Vagina (tissue), 2 donors: ENCODE data around the gene ADCY7. TPM values are rescaled to one million over a fixed set of nuclear protein-coding genes. Genes with fewer than 3 reads are reported as not detected.

Experiments used
- DNase-seq, 2 donors: peaks; one replicate each; pipeline ENCODE4 v3.0.0-alpha.2; 2017; ENCODE audit errors: extremely low spot score in 2 of 2
- H3K27ac ChIP-seq: fragments of 200-600 bp; sonication (generic); one replicate; pipeline ENCODE4 v1.5.1; 2019
- H3K27me3 ChIP-seq: fragments of 200-600 bp; sonication (generic); one replicate; pipeline ENCODE4 v1.5.1; 2019
- H3K36me3 ChIP-seq, 2 donors: fragments of 200-600 bp; sonication (generic); one replicate each; pipeline ENCODE4 v1.5.1; 2017 to 2019
- H3K4me1 ChIP-seq: fragments of 200-600 bp; sonication (generic); one replicate; pipeline ENCODE4 v1.5.1; 2019
- H3K4me3 ChIP-seq, 2 donors: fragments of 200-600 bp; sonication (generic); 1 replicate in 1 of 2; 2 replicates in 1 of 2; pipeline ENCODE4 v1.5.1; 2016 to 2019
- H3K9me3 ChIP-seq: fragments of 200-600 bp; sonication (generic); one replicate; pipeline ENCODE4 v1.5.1; 2019
- POLR2A ChIP-seq, 2 donors: fragments of 450-650 bp; IDR thresholded peaks; one replicate each; pipeline ENCODE4 v1.6.1; 2017; ENCODE audit warnings: antibody characterized with exemption in 2 of 2, mild to moderate bottlenecking in 2 of 2, moderate library complexity in 2 of 2
- POLR2AphosphoS5 ChIP-seq, 2 donors: sonication (generic); formaldehyde crosslinking; IDR thresholded peaks; one replicate each; pipeline ENCODE4 v1.9.0; 2017; ENCODE audit warnings: antibody characterized with exemption in 2 of 2, mild to moderate bottlenecking in 2 of 2, low read depth in 1 of 2; ENCODE audit not compliant: insufficient read depth in 1 of 2
- intact Hi-C: fragments of 100-400 bp; cut with DNase I; formaldehyde crosslinking; loops from one replicate; pipeline ENCODE4 v1.15.1; 2023
- total RNA-seq: library from RNA; depleted of rRNA; stranded (reverse); fragments of >200 nt; gene quantifications from one replicate; pipeline ENCODE4 v1.2.3, GENCODE V29; 2016
- TF ChIP-seq, protein P1 (sequence below), 3 experiments: fragments of 450-650 bp in 2 of 3; fragments of 200-600 bp in 1 of 3; sonication (generic) in 1 of 3; IDR thresholded peaks; one replicate each; pipeline ENCODE4 v1.5.1; 2017 to 2019; ENCODE audit warnings: antibody characterized with exemption in 3 of 3, mild to moderate bottlenecking in 2 of 3, moderate library complexity in 2 of 3

Gene ADCY7
- total RNA-seq, 1 donor from 2014 or later: 18.9 TPM

DNA sequence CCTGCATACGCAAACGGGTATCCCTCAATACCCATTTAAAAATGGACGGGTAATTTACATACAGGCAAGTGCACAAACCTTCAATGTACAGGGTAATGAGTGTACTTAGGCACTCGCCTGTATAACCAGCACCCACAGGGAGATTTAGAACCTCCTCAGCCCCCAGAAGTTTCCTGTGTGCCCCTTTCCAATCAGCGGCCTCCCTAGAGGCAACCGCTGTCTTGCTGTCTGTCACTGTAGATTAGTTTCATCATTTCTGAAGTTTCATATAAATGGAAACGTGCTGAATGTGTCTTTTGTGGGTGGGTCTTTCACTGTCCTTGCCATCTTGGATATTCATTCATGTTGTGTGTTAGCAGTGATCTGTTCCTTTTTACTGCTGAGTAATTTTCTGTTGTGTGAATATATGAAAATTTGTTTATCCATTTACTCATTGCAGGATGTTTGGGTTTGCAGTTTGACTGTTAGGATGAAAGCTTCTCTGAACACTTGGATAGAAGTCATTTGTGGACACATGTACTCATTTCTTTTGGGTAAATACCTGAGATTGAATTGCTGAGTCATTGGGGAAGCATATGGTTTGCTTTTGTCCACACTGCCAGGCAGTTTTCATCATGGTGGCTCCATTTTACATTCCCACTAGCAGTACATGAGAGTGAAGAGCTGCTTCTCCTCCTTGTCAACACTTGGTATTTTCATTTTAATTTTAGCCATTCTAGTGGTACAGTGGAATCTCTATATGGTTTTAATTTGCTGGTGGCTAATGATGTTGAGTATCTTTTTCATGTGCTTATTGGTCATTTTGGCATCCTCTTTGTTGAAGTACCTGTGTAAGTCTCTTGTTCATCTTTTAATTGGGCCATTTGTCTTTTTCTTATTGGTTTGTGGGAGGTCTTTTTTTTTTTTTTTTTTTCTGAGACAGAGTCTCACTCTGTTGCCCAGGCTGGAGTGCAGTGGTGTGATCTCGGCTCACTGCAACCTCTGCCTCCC is 2.1 kb upstream of the ADCY7 start:
- Histone ChIP-seq H3K4me1 (peaks cover 32% of the 10 kb centered on the region), H3K9me3 (no peaks in the 10 kb centered on the region), H3K27ac (no peak overlapping the region), H3K27me3 (no peaks in the 10 kb centered on the region), H3K4me3 (no peak overlapping the region), H3K36me3 (no peaks in the 10 kb centered on the region)
- TF ChIP-seq POLR2A (IDR thresholded peaks at IDR 0.05): no peak
- intact Hi-C loops: no loop called here
- no peak for DNase-seq

DNA sequence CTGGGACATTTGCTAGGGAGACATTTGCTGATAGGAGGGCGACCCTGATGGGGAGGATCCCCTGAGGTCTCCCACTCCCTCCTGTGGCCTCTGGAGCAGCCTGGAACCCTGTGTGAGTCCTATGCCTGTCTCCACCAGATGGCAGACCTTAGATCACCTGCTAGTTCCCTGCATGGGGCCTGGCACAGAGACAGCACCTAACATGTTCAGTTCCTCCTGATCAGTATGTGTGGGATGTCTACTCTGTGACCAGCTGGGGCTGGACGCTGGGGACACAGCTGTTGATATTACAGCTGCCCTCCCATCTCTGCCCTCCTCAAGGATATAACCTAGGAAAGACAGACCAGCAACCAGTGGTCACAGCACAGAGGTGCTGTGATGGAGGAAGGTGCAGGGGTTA is 1.1 kb upstream of the ADCY7 start:
- DNase-seq: no peak
- Histone ChIP-seq H3K36me3 (no peaks in the 10 kb centered on the region), H3K4me3 (no peak overlapping the region), H3K4me1 (peaks cover 24% of the 10 kb centered on the region), H3K9me3 (no peaks in the 10 kb centered on the region), H3K27ac (no peak overlapping the region), H3K27me3 (no peaks in the 10 kb centered on the region)
- intact Hi-C loops: no loop called here
- TF ChIP-seq POLR2A (IDR thresholded peaks at IDR 0.05): no peak
- TF ChIP-seq, protein P1, sequence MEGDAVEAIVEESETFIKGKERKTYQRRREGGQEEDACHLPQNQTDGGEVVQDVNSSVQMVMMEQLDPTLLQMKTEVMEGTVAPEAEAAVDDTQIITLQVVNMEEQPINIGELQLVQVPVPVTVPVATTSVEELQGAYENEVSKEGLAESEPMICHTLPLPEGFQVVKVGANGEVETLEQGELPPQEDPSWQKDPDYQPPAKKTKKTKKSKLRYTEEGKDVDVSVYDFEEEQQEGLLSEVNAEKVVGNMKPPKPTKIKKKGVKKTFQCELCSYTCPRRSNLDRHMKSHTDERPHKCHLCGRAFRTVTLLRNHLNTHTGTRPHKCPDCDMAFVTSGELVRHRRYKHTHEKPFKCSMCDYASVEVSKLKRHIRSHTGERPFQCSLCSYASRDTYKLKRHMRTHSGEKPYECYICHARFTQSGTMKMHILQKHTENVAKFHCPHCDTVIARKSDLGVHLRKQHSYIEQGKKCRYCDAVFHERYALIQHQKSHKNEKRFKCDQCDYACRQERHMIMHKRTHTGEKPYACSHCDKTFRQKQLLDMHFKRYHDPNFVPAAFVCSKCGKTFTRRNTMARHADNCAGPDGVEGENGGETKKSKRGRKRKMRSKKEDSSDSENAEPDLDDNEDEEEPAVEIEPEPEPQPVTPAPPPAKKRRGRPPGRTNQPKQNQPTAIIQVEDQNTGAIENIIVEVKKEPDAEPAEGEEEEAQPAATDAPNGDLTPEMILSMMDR (IDR thresholded peaks at IDR 0.05): no peak
- TF ChIP-seq POLR2AphosphoS5 (IDR thresholded peaks at IDR 0.05; ENCODE audit: insufficient read depth in 1 of 2, low read depth in 1 of 2): no peak

DNA sequence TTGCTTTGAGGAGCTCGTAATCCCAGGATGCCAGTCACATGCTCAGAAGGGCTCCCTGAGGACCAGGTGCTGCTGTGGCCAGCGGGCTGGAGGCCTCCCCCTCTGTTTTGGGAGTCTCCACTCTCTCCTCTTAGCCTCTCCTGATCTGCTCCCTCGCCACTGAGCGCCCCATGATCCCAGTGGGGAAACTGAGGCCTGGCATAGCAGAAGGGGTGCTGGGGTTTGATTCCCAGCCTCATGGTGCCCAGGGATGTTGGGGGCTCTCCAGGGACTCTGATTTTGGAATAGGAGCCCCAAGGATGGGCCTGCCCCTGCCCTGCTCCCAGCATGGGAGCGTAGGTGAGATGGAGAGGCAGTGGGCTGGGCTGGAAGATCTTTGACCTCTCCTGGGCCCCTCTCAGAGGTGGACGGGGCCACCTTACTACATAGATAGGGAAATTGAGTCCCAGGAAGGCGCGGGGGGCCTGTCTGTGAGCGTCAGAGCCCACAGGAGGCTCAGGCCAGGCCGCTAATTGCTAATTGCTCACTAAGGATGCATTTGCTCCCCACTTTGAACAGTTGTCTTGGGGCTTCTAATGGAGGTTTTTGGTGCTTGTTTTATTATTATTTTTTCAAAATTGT is 525 bp upstream of the ADCY7 start:
- Histone ChIP-seq H3K4me1 (peaks cover 24% of the 10 kb centered on the region), H3K27ac (peak overlapping the region; percentile 49), H3K9me3 (no peaks in the 10 kb centered on the region), H3K27me3 (no peaks in the 10 kb centered on the region), H3K36me3 (no peaks in the 10 kb centered on the region), H3K4me3 (peak overlapping the region; percentile 12 to 40)
- no peak for DNase-seq
- TF ChIP-seq POLR2A (IDR thresholded peaks at IDR 0.05) (no peak), POLR2AphosphoS5 (IDR thresholded peaks at IDR 0.05; ENCODE audit: insufficient read depth in 1 of 2, low read depth in 1 of 2) (no peak)
- TF ChIP-seq, protein P1 (IDR thresholded peaks at IDR 0.05): no peak
- intact Hi-C loops: no loop called here

DNA sequence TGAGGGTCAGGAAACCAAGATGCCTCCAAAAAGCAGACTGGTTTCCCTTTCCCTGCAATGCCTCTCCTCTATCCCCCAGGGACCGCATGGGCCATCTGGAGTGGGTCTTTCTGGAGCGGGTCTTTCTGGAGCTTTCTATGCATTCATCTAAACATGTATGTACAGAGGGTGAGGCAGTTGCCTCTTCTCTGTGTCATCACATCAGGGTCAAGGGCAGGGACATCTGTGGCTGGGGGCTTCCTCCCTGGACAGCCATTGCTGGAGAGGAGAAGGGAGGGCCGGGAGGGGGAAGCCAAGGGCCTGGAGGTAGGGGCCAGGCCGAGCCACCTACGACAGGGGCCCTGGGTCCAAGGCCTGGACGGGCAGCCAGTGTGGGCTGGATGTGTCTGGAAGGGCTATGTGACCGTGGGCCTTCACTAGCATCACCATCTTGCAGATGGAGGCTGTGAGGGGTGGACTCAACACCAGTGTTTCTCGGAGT is 840 bp downstream of the ADCY7 start:
- no peaks in the 10 kb centered on the region for H3K27me3 ChIP-seq
- H3K4me1 ChIP-seq: peaks cover 24% of the 10 kb centered on the region
- H3K36me3 ChIP-seq: no peaks in the 10 kb centered on the region
- peak overlapping the region; percentile 21 to 40 for H3K4me3 ChIP-seq
- H3K9me3 ChIP-seq: no peaks in the 10 kb centered on the region
- intact Hi-C loops: no loop called here
- TF ChIP-seq POLR2A (IDR thresholded peaks at IDR 0.05): no peak
- TF ChIP-seq, protein P1 (IDR thresholded peaks at IDR 0.05): no peak
- no peak for TF ChIP-seq POLR2AphosphoS5 (IDR thresholded peaks at IDR 0.05; ENCODE audit: insufficient read depth in 1 of 2, low read depth in 1 of 2)
- H3K27ac ChIP-seq: peak overlapping the region; percentile 49
- DNase-seq: no peak

DNA sequence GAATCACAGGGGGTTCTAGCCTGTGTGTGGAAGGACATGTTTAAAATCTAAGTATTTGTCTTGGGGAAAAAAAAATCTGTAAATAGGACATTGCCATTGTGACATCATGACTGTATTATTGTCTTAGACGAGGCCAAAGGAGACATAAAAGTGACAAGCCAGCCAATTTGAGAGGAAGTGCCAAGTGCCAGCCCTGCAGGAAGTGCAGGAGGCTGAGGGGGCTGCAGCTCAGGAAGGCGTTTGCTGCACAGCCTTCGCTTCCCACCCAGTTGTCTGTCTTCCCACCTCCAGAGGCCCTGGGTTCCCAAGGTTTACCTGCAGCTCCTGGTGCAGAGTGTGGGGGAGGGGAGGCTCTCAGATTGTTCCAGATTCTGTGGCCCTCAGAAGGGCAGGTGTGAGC is 1.3 kb downstream of the ADCY7 start:
- Histone ChIP-seq H3K9me3 (no peaks in the 10 kb centered on the region), H3K27ac (no peak overlapping the region), H3K36me3 (no peaks in the 10 kb centered on the region), H3K4me1 (peaks cover 24% of the 10 kb centered on the region), H3K27me3 (no peaks in the 10 kb centered on the region), H3K4me3 (peak overlapping the region in 1 of 2 donors; percentile 40)
- intact Hi-C loops: no loop called here
- TF ChIP-seq, protein P1 (IDR thresholded peaks at IDR 0.05): no peak
- no peak for TF ChIP-seq POLR2A (IDR thresholded peaks at IDR 0.05)
- TF ChIP-seq POLR2AphosphoS5 (IDR thresholded peaks at IDR 0.05; ENCODE audit: insufficient read depth in 1 of 2, low read depth in 1 of 2): no peak
- no peak for DNase-seq
